Prostate gland (tissue), 2 donors: ENCODE results near the gene TMEM165. TPM values are rescaled to one million over a fixed set of nuclear protein-coding genes. Genes with fewer than 3 reads are reported as not detected.

Experiments
- DNase-seq: peaks from one replicate; pipeline ENCODE4 v3.0.0-alpha.2; 2019; ENCODE audit warnings: low spot score
- H3K27ac ChIP-seq, 2 donors: fragments of 200-600 bp; sonication (generic); 2 replicates each; pipeline ENCODE4 v1.5.1; 2017 to 2019
- H3K27me3 ChIP-seq: fragments of 200-600 bp; sonication (generic); replicated peaks from 2 replicates; pipeline ENCODE4 v1.5.1; 2019; ENCODE audit not compliant: insufficient read depth
- H3K36me3 ChIP-seq, 2 donors: fragments of 200-600 bp; sonication (generic); 1 replicate in 1 of 2; 2 replicates in 1 of 2; pipeline versions ENCODE4 v1.5.1 to v1.8.1; 2017 to 2019
- H3K4me1 ChIP-seq: fragments of 200-600 bp; sonication (generic); replicated peaks from 2 replicates; pipeline ENCODE4 v1.5.1; 2019
- H3K4me3 ChIP-seq, 2 donors: fragments of 200-600 bp; sonication (generic); 2 replicates each; pipeline ENCODE4 v1.5.1; 2017 to 2019
- H3K9me3 ChIP-seq: fragments of 200-600 bp; sonication (generic); 2 replicates; pipeline ENCODE4 v1.5.1; 2017
- CTCF ChIP-seq, 4 experiments: fragments of 200-600 bp in 2 of 4; fragments of 450-650 bp in 2 of 4; sonication (generic) in 2 of 4; IDR thresholded peaks; 1 replicate in 3 of 4; 2 replicates in 1 of 4; pipeline ENCODE4 v1.5.1; 2016 to 2019; ENCODE audit warnings: antibody characterized with exemption in 4 of 4, mild to moderate bottlenecking in 2 of 4, moderate library complexity in 2 of 4
- POLR2A ChIP-seq: fragments of 450-650 bp; IDR thresholded peaks from one replicate; pipeline ENCODE4 v1.6.1; 2016; ENCODE audit warnings: antibody characterized with exemption, mild to moderate bottlenecking
- POLR2AphosphoS5 ChIP-seq: sonication (generic); formaldehyde crosslinking; IDR thresholded peaks from one replicate; pipeline ENCODE4 v1.6.1; 2017; ENCODE audit warnings: antibody characterized with exemption
- WGBS: methylation state at CpG from one replicate; pipeline ENCODE4 v1.1.5; 2018; 5-methylcytosine and 5-hydroxymethylcytosine counted together
- intact Hi-C: fragments of 100-400 bp; cut with DNase I; formaldehyde crosslinking; loops from one replicate; pipeline ENCODE4 v1.14.2; 2022
- total RNA-seq, 2 donors: library from RNA; depleted of rRNA; stranded (reverse); fragments of >200 nt; gene quantifications; one replicate each; pipeline ENCODE4 v1.1.0, GENCODE V29; 2016

The TMEM165 gene
- total RNA-seq, 2 donors from 2014 or later, result 117 to 183 TPM

- Histone ChIP-seq H3K27me3 (no peaks in the 10 kb centered on the region), H3K4me1 (no peaks in the 10 kb centered on the region)
These were observed 9.3 kb downstream of the TMEM165 start for GRCh38 chr4:55405073-55405472.

GRCh38 chr4:55406545-55406944 lies 10.8 kb downstream of the TMEM165 start:
- Histone ChIP-seq H3K9me3 (no peaks in the 10 kb centered on the region), H3K4me1 (no peaks in the 10 kb centered on the region), H3K36me3 (no peaks in the 10 kb centered on the region), H3K27ac (no peak overlapping the region), H3K27me3 (no peaks in the 10 kb centered on the region), H3K4me3 (no peak overlapping the region)
- 92% methylated on average over 2 of the region's 2 CpGs for WGBS
- no peak for TF ChIP-seq POLR2AphosphoS5
- no peak for TF ChIP-seq POLR2A
- no peak for DNase-seq
- intact Hi-C loops, result loop anchor here (5.0 kb wide), 1 partner anchor 141 kb away; the partner anchor contains the start of gene CLOCK

More at GRCh38 chr4:55405073-55405472, 9.3 kb downstream of the TMEM165 start:
- intact Hi-C loops, result loop anchor here (5.0 kb wide), 1 partner anchor 142 kb away; the partner anchor contains the start of gene CLOCK
- DNase-seq, result no peak
- no peak overlapping the region for H3K27ac ChIP-seq
- H3K9me3 ChIP-seq, result no peaks in the 10 kb centered on the region
- H3K36me3 ChIP-seq, result no peaks in the 10 kb centered on the region
- 88% methylated on average over 3 of the region's 3 CpGs for WGBS
- TF ChIP-seq POLR2AphosphoS5, result no peak
- no peak for TF ChIP-seq CTCF (IDR thresholded peaks at IDR 0.05)
- TF ChIP-seq POLR2A, result no peak
- H3K4me3 ChIP-seq, result no peak overlapping the region

GRCh38 chr4:55407119-55407518 lies 11.4 kb downstream of the TMEM165 start:
- H3K4me1 ChIP-seq, result no peaks in the 10 kb centered on the region
- DNase-seq, result no peak
- no peaks in the 10 kb centered on the region for H3K36me3 ChIP-seq
- TF ChIP-seq POLR2AphosphoS5, result no peak
- TF ChIP-seq POLR2A, result no peak
- no peak for TF ChIP-seq CTCF (IDR thresholded peaks at IDR 0.05)
- intact Hi-C loops, result loop anchor here (5.0 kb wide), 1 partner anchor 140 kb away; the partner anchor contains the start of gene CLOCK
- H3K9me3 ChIP-seq, result no peaks in the 10 kb centered on the region
- H3K4me3 ChIP-seq, result no peak overlapping the region
- 95% methylated on average over 3 of the region's 3 CpGs for WGBS
- H3K27ac ChIP-seq, result no peak overlapping the region
- H3K27me3 ChIP-seq, result no peaks in the 10 kb centered on the region

- no peaks in the 10 kb centered on the region for H3K27me3 ChIP-seq
- no peak overlapping the region for H3K27ac ChIP-seq
- no peak for TF ChIP-seq POLR2AphosphoS5
- TF ChIP-seq POLR2A, result no peak
- H3K4me3 ChIP-seq, result no peak overlapping the region
- 76% methylated on average over 3 of the region's 3 CpGs for WGBS
- H3K36me3 ChIP-seq, result no peaks in the 10 kb centered on the region
- no peaks in the 10 kb centered on the region for H3K9me3 ChIP-seq
- H3K4me1 ChIP-seq, result no peaks in the 10 kb centered on the region
- intact Hi-C loops, result loop anchor here (5.0 kb wide), 1 partner anchor 140 kb away; the partner anchor contains the start of gene CLOCK
- DNase-seq, result no peak
These were observed 12.0 kb downstream of the TMEM165 start for GRCh38 chr4:55407764-55408163.

GRCh38 chr4:55409468-55410171 lies 13.9 kb downstream of the TMEM165 start:
- Histone ChIP-seq H3K27me3 (no peaks in the 10 kb centered on the region), H3K27ac (no peak overlapping the region), H3K4me1 (no peaks in the 10 kb centered on the region), H3K9me3 (no peaks in the 10 kb centered on the region), H3K36me3 (no peaks in the 10 kb centered on the region), H3K4me3 (no peak overlapping the region)
- DNase-seq, result no peak
- no peak for TF ChIP-seq POLR2A
- no peak for TF ChIP-seq POLR2AphosphoS5
- no peak for TF ChIP-seq CTCF (IDR thresholded peaks at IDR 0.05)
- 56% methylated on average over 10 of the region's 10 CpGs for WGBS
- intact Hi-C loops, result loop anchor here (5.0 kb wide), 1 partner anchor 138 kb away; the partner anchor contains the start of gene CLOCK

GRCh38 chr4:55410431-55410830 lies 14.7 kb downstream of the TMEM165 start:
- H3K9me3 ChIP-seq, result no peaks in the 10 kb centered on the region
- DNase-seq, result no peak
- no peaks in the 10 kb centered on the region for H3K27me3 ChIP-seq
- 96% methylated on average over 8 of the region's 8 CpGs for WGBS
- intact Hi-C loops, result no loop called here
- no peak overlapping the region for H3K4me3 ChIP-seq
- H3K36me3 ChIP-seq, result no peaks in the 10 kb centered on the region
- H3K4me1 ChIP-seq, result no peaks in the 10 kb centered on the region
- no peak for TF ChIP-seq POLR2A
- TF ChIP-seq CTCF (IDR thresholded peaks at IDR 0.05), result no peak
- TF ChIP-seq POLR2AphosphoS5, result no peak
- H3K27ac ChIP-seq, result no peak overlapping the region
